HG02642 (cell line): ENCODE data around the gene GRHL3.
"Not testable (repeated sequence)": the region's sequence is repeated elsewhere in the genome, so short reads cannot be mapped to it uniquely, and the experiment has no call there.

Experiments
- ATAC-seq: cut with Tn5 transposase; IDR thresholded peaks from one replicate; pipeline ENCODE4 v1.9.1; 2021; ENCODE audit warnings: mild to moderate bottlenecking; ENCODE audit not compliant: unreplicated experiment, poor library complexity

GRHL3 gene

DNA sequence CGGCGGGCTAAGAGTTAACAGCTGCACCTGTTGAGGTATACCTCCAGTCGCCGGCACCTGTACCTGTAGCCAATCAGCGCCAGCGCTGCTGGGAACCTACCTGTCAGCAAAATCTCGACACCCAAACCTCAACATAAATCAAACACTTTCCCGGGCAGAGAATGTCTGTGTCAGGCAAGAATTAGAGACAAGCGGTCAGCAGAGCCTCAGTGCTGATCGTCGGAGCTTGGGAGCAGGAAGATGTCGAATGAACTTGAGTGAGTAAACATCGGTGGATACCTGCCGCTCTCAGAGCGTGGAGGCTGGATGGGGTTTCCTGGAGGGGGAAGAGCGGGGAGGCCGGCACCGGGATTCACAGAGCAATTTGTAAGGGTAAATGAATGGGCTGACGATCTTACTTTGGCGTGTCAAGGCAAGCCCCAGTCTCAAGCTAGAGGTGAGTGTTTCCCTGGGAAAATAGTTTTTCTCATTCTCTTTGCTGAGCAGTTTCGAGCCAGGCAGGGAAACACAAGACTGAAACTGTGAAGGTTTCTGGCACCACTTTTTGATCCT is at the start of gene GRHL3:
GRHL3 (plus strand) TSS at position 46 of the 552 bp plus-strand sequence; CDS start at position 241, 195 bp downstream.
- ATAC-seq = no peak

DNA sequence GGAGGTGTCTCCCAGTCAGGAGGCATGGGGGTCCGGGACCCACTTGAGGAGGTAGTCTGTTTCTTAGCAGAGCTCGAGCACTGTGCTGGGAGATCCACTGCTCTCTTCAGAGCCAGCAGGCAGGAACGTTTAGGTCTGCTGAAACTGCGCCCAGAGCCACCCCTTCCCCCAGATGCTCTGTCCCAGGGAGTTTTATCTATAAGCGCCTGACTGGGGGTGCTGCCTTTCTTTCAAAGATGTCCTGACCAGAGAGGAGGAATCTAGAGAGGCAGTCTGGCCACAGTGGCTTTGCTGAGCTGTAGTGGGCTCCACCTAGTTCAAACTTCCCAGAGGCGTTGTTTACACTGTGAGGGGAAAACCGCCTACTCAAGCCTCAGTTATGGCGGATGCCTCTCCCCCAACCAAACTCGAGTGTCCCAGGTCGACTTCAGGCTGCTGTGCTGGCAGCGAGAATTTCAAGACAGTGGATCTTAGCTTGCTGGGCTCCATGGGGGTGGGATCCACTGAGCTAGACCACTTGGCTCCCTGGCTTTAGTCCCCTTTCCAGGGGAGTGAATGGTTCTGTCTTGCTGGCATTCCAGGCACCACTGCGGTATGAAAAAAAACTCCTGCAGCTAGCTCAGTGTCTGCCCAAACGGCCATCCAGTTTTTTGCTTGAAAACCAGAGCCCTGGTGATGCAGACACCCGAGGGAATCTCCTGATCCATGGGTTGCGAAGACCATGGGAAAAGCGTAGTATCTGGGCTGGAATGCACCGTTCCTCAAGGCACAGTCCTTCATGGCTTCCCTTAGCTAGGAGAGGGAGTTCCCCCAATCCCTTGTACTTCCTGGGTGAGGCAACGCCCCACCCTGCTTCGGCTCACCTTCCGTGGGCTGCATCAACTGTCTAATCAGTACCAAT is 44.7 kb upstream of the GRHL3 start:
- ATAC-seq = not testable (repeated sequence)

DNA sequence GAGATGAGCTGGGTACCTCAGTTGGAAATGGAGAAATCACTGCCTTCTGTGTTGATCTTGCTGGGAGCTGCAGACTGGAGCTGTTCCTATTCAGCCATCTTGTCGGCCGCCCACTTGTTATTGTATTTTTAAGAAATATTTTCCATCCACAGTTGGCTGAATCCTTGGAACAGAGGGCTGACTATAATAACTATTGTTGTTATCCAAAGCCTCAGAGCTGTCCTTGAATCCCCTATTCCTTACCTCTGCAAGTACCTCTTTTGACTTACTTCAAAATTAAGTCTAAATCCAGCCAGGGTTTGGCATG is 44.1 kb upstream of the GRHL3 start:
- ATAC-seq = no peak

DNA sequence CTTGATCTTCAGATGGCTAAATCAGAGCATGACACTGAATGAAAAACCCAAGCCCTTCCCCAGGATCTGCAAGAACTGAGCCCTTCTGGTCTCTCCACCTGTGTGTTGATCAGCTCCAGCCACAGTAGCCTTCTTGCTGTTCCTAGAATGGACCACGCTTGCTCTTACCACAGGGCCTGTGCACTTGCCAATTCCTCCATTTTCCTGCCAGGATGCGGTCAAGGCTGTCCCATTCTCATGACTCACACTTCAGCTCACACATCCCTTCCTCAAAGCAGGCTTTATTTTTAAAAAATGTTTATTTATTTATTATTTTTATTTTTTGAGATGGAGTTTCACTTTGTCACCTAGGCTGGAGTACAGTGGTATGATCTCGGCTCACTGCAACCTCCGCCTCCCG is 43.6 kb upstream of the GRHL3 start:
- ATAC-seq = no peak

DNA sequence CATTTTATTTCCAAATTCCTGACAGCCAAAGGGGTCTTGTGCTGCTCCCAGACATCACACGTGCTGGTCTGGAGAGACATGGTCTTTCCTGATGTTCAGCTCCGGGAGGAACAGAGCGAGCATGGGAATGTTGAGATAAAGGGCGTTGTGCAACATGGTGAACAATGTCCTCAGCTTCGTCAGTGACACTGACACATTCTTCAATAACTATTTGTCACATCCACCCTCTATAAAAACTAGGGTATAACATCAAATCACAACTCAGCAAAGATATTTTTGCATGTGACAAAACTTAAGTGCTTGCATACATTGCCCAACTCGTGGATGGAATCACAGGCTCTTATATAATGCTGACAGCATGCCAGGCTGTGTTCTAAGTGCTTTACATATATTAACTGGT is 42.4 kb upstream of the GRHL3 start:
- no peak for ATAC-seq

DNA sequence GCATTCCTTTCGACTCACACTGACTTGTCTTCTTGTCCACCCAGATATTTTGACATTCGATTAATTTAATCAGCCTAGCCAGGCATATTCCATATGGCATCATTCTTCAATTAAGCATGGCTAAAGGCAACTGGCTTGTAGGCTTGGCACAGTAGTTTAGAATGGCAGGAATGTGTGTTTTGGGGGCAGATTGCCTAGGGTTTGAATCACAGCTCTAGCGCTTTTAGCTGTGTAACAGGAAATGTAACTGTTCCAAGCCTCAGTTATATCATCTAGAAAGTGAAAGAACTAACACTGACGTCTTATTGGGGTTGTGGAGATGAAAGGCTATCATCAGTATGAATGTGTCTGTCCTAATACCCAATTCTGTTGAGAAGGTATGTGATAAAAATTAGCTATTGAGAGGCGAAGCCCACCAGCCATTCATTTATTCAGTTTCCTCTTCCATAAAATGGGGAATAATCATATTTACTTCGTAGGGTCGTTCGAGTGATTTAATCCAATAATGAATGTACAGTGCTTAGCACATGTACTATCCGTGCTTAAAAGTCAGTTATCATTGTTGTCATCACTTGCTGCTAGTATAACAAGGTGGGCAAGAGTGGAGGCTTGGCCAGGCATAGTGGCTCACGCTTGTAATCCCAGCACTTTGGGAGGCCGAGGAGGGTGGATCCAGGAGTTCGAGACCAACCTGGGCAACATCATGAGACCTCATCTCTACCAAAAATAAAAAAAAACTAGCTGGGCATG is 41.6 kb upstream of the GRHL3 start:
- no peak for ATAC-seq

DNA sequence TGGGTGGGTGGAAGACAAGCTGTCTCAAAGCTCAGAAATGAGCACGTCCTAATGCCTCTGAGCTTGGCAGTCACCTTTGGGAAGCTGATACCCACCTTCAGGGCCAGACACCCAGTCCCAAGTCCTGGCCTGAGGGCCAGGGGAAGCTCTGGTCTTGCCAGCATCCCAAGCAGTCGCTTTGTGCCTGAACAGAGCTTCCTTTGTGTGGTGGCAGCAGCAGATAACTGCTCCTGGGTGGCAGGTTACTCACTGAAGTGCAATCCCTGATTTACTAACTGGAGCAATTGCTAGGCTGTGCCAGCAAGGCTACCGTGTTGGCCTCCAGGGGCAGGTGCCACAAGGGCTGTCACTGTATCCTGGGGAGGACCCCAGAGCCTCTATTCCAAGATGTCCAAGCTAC is 40.4 kb upstream of the GRHL3 start:
- no peak for ATAC-seq

DNA sequence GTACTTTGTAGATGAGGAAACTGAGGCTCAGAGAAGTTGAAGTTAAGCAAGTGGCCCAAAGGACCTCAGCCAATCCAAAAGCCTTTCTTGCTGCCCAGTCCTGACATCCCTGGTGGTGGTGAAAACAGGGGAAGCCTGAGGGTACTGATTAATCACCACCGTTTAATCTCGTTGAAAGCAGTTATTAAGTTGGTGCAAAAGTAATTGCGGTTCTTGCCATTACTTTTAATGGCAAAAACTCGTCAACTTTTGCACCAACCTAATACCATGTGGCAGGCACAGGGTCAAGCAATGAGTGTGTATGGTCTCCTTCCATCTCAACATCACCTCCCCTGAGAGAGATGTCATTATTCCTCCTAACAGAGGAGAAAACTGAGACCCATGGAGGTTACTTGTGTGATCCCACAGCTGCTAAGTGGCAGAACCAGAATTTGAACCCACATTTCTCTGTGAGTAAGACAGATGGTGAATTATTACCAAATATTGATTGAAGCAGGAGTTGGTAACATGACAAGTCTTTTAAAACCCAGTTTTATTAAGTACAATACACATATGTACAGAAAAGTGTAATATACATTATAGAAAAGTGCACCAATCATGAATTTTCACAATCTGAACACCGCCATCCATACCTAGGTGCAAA is 39.4 kb upstream of the GRHL3 start:
- ATAC-seq = no peak

DNA sequence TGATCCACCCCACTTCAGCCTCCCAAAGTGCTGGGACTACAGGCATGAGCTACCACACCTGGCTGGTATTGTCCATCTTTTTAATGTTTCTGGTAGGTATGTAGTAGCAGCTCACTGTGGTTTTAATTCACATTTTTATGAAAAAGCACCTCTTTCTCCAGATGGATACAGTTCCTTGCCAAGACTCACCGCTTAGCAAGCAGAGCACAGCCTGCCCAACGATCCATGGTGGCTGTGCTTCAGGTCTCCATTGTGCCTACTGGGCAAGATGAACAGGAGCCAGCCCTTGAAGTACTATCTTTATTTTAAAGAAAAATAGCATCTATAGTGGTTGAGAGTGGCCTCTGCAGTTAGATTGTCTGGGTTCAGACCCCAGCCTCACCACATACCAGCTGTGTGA is 37.6 kb upstream of the GRHL3 start:
- ATAC-seq = no peak

DNA sequence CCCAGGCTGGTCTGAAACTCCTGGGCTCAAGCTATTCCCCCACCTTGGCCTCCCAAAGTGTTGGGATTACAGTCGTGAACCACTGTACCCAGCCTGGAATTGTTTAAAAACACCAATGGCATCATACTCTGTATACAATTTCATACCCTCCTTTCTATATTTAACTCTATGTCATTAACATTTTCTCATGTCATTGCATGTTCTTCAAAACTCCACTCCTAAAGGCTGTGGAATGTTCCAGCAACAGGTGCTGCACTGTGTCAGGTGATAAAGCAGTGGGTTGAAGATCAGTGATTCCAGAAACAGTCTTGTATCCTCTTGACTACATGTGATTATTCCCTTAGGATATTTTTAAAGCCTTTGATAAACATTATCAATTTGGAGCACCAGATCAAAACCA is 36.7 kb upstream of the GRHL3 start:
- ATAC-seq = no peak

DNA sequence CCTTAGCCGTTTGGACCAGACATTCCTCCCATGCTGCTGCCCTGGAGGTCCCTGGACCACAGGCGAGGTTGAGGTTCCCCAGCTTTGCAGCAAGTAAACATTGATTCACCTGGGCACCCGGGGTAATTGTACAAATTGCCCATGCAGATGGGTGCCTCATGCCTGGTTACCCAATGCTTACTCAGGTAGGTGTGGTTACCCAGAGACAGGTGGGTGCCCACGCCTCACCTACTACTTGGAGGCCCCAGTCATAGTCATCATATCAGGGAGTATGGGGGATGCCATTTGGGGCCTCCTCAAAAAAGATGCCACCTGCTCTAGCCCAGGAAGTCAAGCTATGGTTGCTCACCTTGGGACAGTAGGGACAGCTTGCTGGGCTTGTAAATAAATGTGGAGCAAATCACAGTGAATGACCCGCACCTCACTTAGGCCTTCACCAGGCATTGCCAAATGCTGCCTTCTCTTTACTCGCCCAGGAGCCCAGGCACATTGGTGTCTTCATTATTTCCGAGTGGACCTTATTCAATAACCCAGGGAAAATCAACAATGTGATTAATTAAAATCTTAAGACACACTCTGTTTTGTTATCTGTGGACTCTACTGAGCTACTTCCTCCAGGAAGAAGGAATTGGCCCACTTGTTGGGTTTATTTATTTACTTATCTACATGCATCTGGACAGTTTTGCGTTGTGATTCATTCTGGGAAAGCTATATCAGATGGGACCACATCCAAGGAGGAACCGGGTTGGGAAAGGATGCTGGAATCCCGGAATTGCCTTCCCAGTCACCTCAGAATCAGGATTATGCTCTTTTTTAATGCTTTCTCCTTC is 35.6 kb upstream of the GRHL3 start:
- ATAC-seq = no peak

DNA sequence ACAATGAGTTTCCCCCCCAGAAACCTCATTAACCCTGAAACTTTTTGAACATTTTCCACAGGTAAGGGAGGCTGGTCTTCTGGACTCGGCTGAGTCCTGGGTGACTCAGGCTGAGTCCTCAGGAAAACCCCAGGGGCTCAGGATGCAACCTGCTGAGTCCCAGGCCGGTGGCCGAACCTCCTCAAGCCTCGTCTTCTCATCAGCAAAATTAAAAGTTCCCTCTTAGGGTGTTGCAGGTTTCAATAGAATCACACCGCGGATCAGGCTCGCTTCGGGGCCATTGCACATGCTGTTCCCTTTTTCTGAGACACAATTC is 35.0 kb upstream of the GRHL3 start:
- no peak for ATAC-seq

DNA sequence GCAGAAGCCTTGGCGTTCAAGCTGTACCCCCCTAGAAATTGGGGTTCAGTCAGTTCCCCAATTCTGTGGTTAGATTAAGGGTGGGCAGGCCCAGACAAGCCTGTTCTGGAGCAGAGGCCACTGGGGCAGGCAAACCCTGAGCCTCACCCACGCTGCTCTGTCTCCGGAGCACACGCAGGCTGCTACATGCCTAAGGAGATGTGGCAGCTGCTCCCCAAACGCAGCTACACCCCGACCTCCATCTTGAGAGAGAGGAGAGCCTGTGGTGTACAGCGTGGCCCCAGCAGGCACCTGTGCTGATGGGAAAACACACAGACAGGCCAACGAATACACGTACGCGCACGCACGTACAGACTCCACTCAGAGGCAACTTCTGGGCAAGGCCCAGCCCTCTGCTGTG is 33.9 kb upstream of the GRHL3 start:
- ATAC-seq = no peak

DNA sequence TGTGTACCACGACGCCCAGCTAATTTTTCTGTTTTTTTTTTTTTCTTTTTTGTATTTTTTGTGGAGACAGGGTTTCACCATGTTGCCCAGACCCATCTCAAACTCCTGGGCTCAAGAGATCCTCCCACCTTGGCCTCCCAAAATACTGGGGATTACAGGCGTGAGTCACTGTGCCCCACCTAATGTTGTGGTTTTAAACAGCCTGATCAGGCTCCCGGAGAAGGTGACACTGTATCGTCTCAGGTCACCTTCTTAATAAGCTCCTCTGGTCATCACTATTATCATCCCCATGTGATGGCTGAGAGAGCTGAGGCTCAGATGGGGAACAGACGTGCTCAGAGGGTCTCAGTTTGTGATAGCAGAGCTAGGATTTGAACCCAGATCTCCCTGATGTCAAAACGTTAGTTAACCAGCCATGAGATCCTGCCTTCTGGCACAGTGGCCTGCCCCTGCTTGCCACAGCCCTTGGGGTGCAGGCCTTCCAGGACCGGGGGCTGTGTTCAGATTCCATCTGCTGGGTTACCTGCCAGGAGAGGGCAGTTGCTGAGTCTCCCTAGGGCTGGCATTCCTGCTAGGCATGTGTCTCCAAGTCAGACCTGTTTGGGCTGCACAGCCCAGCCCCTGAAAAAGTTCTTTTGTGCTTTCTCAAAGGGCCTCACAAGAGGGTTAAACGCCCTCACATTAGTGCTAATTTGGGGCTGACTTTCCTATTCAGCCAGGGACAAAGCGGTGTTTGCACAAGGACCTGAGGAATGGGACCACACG is 32.7 kb upstream of the GRHL3 start:
- ATAC-seq = no peak

DNA sequence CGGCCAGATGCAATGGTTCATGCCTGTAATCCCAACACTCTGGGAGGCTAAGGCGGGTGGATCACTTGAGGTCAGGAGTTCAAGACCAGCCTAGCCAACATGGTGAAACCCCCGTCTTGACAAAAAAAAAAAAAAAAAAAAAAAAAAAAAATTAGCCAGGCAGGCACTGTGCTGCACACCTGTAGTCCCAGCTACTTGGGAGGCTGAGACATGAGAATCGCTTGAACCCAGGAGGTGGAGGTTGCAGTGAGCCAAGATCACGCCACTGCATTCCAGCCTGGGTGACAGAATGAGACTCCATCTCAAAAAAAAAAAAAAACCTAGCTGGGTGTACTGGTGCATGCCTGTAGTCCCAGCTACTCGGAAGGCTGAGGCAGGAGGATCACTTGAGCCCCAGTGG is 31.4 kb upstream of the GRHL3 start:
- ATAC-seq = not testable (repeated sequence)

DNA sequence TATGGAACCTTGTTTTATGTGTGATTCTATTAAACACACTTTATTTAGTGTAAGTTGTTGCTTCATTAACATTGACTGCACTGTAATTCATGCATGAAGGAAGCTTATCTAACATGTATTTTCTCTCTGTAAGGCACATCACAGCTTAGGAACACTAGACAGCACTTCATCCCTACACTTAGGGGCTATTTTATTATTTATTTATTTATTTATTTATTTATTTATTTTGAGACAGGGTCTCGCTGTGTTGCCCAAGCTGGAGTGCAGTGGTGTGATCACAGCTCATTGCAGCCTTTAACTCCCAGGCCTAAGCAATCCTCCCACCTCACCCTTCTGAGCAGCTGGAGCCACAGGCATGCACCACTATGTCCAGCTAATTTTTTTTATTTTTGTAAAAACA is 30.7 kb upstream of the GRHL3 start:
- no peak for ATAC-seq

DNA sequence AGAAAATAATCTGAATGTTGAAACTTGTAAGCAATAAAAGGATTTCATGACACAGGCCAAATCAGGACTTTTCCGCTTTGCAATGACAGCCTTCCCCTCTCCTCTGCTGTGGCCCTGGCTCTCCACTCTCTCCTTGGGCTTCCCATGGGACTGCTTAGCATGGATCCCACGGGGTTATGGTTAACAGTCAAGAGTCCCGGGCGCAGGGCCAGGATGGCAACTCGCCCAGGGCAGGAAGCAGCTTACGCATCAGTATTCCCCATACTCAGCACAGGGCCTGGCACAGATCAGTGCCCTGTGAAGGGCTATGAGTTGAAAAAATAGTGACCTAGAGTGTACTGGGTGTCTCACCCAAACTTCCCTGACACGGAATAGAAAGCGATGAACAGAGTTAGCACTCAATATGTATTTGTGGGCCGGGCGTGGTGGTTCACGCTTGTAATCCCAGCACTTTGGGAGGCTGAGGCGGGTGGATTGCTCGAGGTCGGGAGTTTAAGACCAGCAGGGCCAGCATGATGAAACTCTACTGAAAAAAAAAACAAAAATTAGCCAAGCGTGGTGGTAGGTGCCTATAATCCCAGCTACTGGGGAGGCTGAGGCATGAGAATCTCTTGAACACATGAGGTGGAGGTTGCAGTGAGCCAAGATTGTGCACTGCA is 29.1 kb upstream of the GRHL3 start:
- no peak for ATAC-seq

DNA sequence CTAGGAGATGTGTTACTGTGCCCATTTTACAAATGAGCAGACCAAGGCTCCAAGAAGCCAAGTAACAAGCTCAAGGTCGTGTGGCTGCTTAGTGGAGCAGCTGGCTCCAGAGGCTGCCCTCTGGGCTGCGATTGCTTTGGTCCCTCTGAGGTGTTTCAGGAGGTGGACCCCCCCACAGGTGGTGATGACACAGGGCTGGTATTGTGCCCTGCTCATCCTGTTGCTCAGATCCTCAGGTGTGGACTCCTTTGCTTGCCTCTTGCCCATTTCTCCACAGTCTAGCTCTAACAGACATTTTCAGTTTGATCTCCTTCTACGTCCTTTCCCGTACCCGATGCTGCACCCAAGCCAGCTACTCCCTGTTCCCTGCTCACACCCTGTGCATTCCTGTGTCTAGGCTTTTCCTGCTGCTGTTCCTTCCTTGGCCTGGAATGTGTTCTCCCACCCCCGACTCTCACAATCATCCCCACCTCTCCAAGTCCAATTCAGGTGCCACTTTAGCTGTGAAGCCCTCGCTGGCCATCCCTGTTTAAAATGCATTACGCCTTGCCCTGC is 28.1 kb upstream of the GRHL3 start:
- no peak for ATAC-seq

DNA sequence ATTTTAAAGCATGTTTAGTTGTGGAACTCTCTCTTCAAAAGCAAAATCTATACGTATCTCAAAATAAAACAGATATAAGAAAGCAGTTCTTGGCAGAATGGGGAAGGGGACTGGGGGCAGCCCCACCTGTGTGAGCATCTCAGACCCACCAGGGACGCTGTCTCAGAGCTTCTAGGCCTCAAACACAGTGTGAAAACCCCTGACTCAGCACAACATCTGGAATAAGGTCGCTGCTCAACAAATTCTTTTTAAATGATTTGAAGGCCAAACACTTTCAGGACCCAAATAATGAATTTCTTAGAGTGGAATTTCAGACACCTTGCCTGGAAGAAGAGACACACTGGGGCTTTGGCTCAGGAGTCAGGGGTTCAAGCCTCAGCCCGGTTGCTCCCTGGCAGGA is 27.1 kb upstream of the GRHL3 start:
- ATAC-seq = no peak
